Upper lobe of right lung (tissue), 1 donor: ENCODE results near the gene CDK5RAP2. TPM values are rescaled to one million over a fixed set of nuclear protein-coding genes. Genes with fewer than 3 reads are reported as not detected.

Source experiments
- ATAC-seq: fragments of 200-7000 bp; cut with Tn5 transposase; one replicate; pipeline ENCODE4 v1.9.1; 2020; ENCODE audit warnings: mild to moderate bottlenecking, moderate library complexity
- DNase-seq: peaks from one replicate; pipeline ENCODE4 v3.0.0-alpha.2; 2020
- H3K27ac ChIP-seq: fragments of 200-600 bp; one replicate; pipeline ENCODE4 v1.8.0; 2022
- H3K27me3 ChIP-seq: fragments of 200-600 bp; one replicate; pipeline ENCODE4 v1.8.0; 2022; ENCODE audit warnings: mild to moderate bottlenecking
- H3K36me3 ChIP-seq: fragments of 200-600 bp; one replicate; pipeline ENCODE4 v1.8.0; 2022
- H3K4me1 ChIP-seq: fragments of 200-600 bp; one replicate; pipeline ENCODE4 v1.8.0; 2022
- H3K4me3 ChIP-seq: fragments of 200-600 bp; one replicate; pipeline ENCODE4 v1.8.0; 2022; ENCODE audit warnings: mild to moderate bottlenecking
- H3K9me3 ChIP-seq: fragments of 200-600 bp; one replicate; pipeline ENCODE4 v1.8.0; 2022
- CTCF ChIP-seq: fragments of 200-600 bp; IDR thresholded peaks from one replicate; pipeline ENCODE4 v1.8.0; 2022; ENCODE audit warnings: antibody characterized with exemption
- intact Hi-C: fragments of 100-400 bp; cut with DNase I; formaldehyde crosslinking; loops from one replicate; pipeline ENCODE4 v1.11.0; 2022
- total RNA-seq: library from RNA; stranded (reverse); fragmentation: NEBNext Ultra II Directional; extraction: Animal tissue kit (Norgen Biotek cat#: 25700); gene quantifications from one replicate; pipeline ENCODE4 v1.2.1, GENCODE V29; 2021
- donor health status: DM: no; HTN: yes; CAD: no; lungs with severe emphysema.

The CDK5RAP2 gene
- total RNA-seq, 1 donor from 2014 or later = 54.2 TPM

DNA sequence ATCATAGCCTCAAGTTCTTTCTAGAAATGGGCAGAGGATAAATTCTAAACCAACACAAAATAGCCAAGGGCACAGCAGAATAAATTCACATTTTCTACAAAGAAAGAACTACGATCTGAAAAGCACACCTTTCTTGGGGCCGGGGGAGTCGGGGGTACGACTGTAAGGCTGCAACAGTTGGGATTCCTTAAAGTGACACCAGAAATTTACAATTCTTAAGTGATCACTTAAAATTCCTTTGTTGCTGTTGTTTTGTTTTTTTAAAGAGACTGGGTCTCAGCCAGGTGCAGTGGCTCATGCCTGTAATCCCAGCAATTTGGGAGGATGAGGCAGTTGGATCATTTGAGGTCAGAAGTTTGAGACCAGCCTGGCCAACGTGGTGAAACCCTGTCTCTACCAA lies 95.8 kb downstream of the CDK5RAP2 start:
- TF ChIP-seq CTCF = no peak
- intact Hi-C loops = no loop called here
- Histone ChIP-seq H3K9me3 (no peaks in the 10 kb centered on the region), H3K4me3 (no peak overlapping the region), H3K27me3 (no peaks in the 10 kb centered on the region), H3K36me3 (peaks cover 23% of the 10 kb centered on the region), H3K27ac (no peak overlapping the region), H3K4me1 (no peaks in the 10 kb centered on the region)
- DNase-seq (no peak), ATAC-seq (no peak)

GRCh38 chr9:120482424-120483186 lies 97.4 kb downstream of the CDK5RAP2 start:
- DNase-seq (no peak), ATAC-seq (no peak)
- no peak overlapping the region for H3K27ac ChIP-seq
- TF ChIP-seq CTCF = no peak
- H3K9me3 ChIP-seq = no peaks in the 10 kb centered on the region
- peaks cover 22% of the 10 kb centered on the region for H3K36me3 ChIP-seq
- intact Hi-C loops = no loop called here
- H3K4me3 ChIP-seq = no peak overlapping the region
- H3K27me3 ChIP-seq = no peaks in the 10 kb centered on the region
- peaks cover 5% of the 10 kb centered on the region for H3K4me1 ChIP-seq

DNA sequence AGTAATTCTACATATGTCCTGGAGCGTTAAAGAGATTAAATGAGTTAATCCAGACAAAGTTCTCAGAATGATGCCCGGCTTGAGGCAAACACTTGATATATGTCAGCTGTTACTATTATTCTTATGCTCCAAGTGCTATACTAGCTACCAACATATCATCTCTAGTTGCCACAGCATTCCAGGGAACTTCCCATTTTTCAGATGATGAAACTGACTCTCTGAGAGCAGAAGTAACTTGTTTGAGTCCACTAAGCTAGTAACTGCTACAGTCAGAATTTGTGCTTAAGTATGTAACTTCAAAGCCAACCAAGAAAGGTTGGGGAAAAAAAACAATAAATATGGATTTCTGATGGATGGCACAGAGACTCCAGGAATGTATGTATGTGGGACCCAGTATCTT lies 98.1 kb downstream of the CDK5RAP2 start:
- ATAC-seq (peak; percentile 51), DNase-seq (no peak)
- TF ChIP-seq CTCF = no peak
- H3K4me3 ChIP-seq = no peak overlapping the region
- intact Hi-C loops = no loop called here
- H3K9me3 ChIP-seq = no peaks in the 10 kb centered on the region
- H3K36me3 ChIP-seq = peaks cover 19% of the 10 kb centered on the region
- H3K4me1 ChIP-seq = peaks cover 7% of the 10 kb centered on the region
- H3K27me3 ChIP-seq = no peaks in the 10 kb centered on the region
- H3K27ac ChIP-seq = no peak overlapping the region

DNA sequence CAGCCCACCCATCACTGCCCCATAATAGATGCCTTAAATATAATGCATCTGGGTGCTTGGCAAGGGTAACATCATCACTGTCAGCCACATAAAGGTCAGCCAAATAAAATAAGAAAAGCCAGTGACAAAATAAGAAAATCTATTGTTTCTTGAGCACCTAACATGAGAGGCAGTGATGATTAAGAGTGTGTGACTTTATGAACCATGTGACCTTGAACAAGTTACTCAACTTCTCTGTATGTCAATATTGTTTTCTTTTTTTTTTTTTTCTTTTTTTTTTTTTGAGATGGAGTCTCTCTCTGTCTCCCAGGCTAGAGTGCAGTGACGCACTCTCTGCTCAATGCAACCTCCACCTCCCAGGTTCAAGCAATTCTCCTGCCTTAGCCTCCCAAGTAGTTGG lies 98.7 kb downstream of the CDK5RAP2 start:
- no peak overlapping the region for H3K4me3 ChIP-seq
- no peak for DNase-seq
- no peaks in the 10 kb centered on the region for H3K27me3 ChIP-seq
- H3K4me1 ChIP-seq = peaks cover 7% of the 10 kb centered on the region
- no peaks in the 10 kb centered on the region for H3K9me3 ChIP-seq
- no peak overlapping the region for H3K27ac ChIP-seq
- no peak for ATAC-seq
- no peak for TF ChIP-seq CTCF
- intact Hi-C loops = no loop called here
- H3K36me3 ChIP-seq = peaks cover 18% of the 10 kb centered on the region

GRCh38 chr9:120480707-120481106 lies 99.3 kb downstream of the CDK5RAP2 start:
- ATAC-seq (no peak), DNase-seq (no peak)
- peaks cover 20% of the 10 kb centered on the region for H3K36me3 ChIP-seq
- no peak overlapping the region for H3K4me3 ChIP-seq
- H3K4me1 ChIP-seq = peaks cover 7% of the 10 kb centered on the region
- TF ChIP-seq CTCF = no peak
- intact Hi-C loops = no loop called here
- no peaks in the 10 kb centered on the region for H3K9me3 ChIP-seq
- H3K27ac ChIP-seq = no peak overlapping the region
- H3K27me3 ChIP-seq = no peaks in the 10 kb centered on the region
